Panc1 (cell line): ENCODE measurements around the gene GRIK4. TPM values are rescaled to one million over a fixed set of nuclear protein-coding genes. Genes with fewer than 3 reads are reported as not detected.

ENCODE experiments used
- ATAC-seq: fragments of 200-7000 bp; cut with Tn5 transposase; 2 replicates; pipeline ENCODE4 v1.9.1; 2020; ENCODE audit warnings: mild to moderate bottlenecking, moderate library complexity
- BruUV-seq: library from RNA; stranded (reverse); fragments of 400-500 nt; replicated peaks from 2 replicates; lab custom pipeline; 2021; lab: Mats Ljungman, UMichigan
- CTCF ChIA-PET: fragments of 300-600 bp; sonication (Branson Sonifier 250); formaldehyde crosslinking; loops from one replicate; lab custom pipeline; 2022; ENCODE audit warnings: antibody characterized with exemption; lab: Charles Lee
- POLR2A ChIA-PET: fragments of 300-600 bp; sonication (Branson Sonifier 250); formaldehyde crosslinking; loops from one replicate; lab custom pipeline; 2022; ENCODE audit warnings: antibody characterized with exemption; lab: Charles Lee
- DNase-seq: peaks from one replicate; pipeline ENCODE4 v3.0.0-alpha.2; 2010; ENCODE audit warnings: low read depth, low spot score
- H3K27ac ChIP-seq: 2 replicates; pipeline ENCODE4 v1.5.1; 2011; ENCODE audit warnings: mild to moderate bottlenecking, low read length, inconsistent platforms
- H3K27me3 ChIP-seq: fragments of 200-500 bp; sonication (Bioruptor generic); 2 replicates; pipeline ENCODE4 v1.6.0; 2014; ENCODE audit warnings: low read length, inconsistent platforms; ENCODE audit not compliant: control insufficient read depth, insufficient read depth
- H3K36me3 ChIP-seq: fragments of 200-500 bp; sonication (Bioruptor generic); 2 replicates; pipeline ENCODE4 v1.5.1; 2014; ENCODE audit warnings: inconsistent platforms, mild to moderate bottlenecking, low read length, moderate library complexity; ENCODE audit not compliant: control insufficient read depth, insufficient read depth
- H3K4me1 ChIP-seq: 2 replicates; pipeline ENCODE4 v1.5.1; 2011; ENCODE audit warnings: inconsistent platforms, mild to moderate bottlenecking, low read length, moderate library complexity; ENCODE audit not compliant: control insufficient read depth, insufficient read depth
- H3K4me3 ChIP-seq, 2 experiments: 2 replicates each; pipeline ENCODE4 v1.5.1; 2011 to 2012; ENCODE audit warnings: low read depth in 2 of 2, low read length in 2 of 2, mild to moderate bottlenecking in 2 of 2, inconsistent platforms in 1 of 2, moderate library complexity in 1 of 2
- H3K9me3 ChIP-seq: fragments of 200-500 bp; sonication (Bioruptor generic); 2 replicates; pipeline ENCODE4 v1.5.1; 2014; ENCODE audit warnings: low read depth, mild to moderate bottlenecking, inconsistent platforms, low read length, moderate library complexity; ENCODE audit not compliant: control insufficient read depth, insufficient read depth
- CTCF ChIP-seq: fragments of 450-650 bp; IDR thresholded peaks from 2 replicates; pipeline ENCODE4 v1.5.1; 2017; ENCODE audit warnings: mild to moderate bottlenecking
- POLR2AphosphoS5 ChIP-seq: IDR thresholded peaks from 2 replicates; pipeline ENCODE4 v1.6.1; 2012; ENCODE audit warnings: mild to moderate bottlenecking, low read depth, low read length, moderate library complexity
- REST ChIP-seq, 2 experiments: IDR thresholded peaks; 2 replicates each; pipeline ENCODE4 v1.6.1; 2011 to 2012; ENCODE audit warnings: low read depth in 2 of 2, control low read depth in 1 of 2, low read length in 1 of 2, mild to moderate bottlenecking in 1 of 2, moderate library complexity in 1 of 2; ENCODE audit not compliant: insufficient read depth in 1 of 2
- SIN3A ChIP-seq: IDR thresholded peaks from 2 replicates; pipeline ENCODE4 v1.6.1; 2012; ENCODE audit warnings: low read depth, mild to moderate bottlenecking, low read length, moderate library complexity, borderline replicate concordance; ENCODE audit not compliant: insufficient read depth
- TCF7L2 ChIP-seq: IDR thresholded peaks from 2 replicates; pipeline ENCODE4 v1.6.1; 2011; ENCODE audit warnings: mild to moderate bottlenecking, low read depth, low read length, inconsistent platforms
- in situ Hi-C: cut with HindIII; loops from 2 replicates; pipeline ENCODE4 v1.10.0; 2016; ENCODE audit warnings: low sequenced_read_pairs, low pct_unique_long_range_greater_than_20kb
- intact Hi-C: fragments of 100-400 bp; cut with micrococcal nuclease; formaldehyde crosslinking; loops from one replicate; pipeline ENCODE4 v1.10.0; 2022; ENCODE audit not compliant: unreplicated experiment
- total RNA-seq: library from RNA; stranded (reverse); gene quantifications from one replicate; pipeline ENCODE4 v1.2.1, GENCODE V29; 2021; ENCODE audit not compliant: unreplicated experiment

GRIK4 gene
- total RNA-seq, 1 experiment from 2014 or later = 0.62 TPM

GRCh38 chr11:120543521-120544215 is 32.1 kb downstream of the GRIK4 start:
- POLR2A ChIA-PET = no interaction called here
- BruUV-seq = no TSS peak
- H3K27me3 ChIP-seq = no peaks in the 10 kb centered on the region
- H3K27ac ChIP-seq = no peak overlapping the region
- no peak for ATAC-seq
- no peak for TF ChIP-seq CTCF
- no peak for TF ChIP-seq POLR2AphosphoS5
- TF ChIP-seq REST (IDR thresholded peaks at IDR 0.05; ENCODE audit: insufficient read depth in 1 of 2, low read depth in 2 of 2, low read length in 1 of 2) = no peak
- TF ChIP-seq SIN3A = no peak
- TF ChIP-seq TCF7L2 = no peak
- CTCF ChIA-PET = no interaction called here
- intact Hi-C loops (no loop called here), in situ Hi-C loops (no loop called here)
- H3K4me1 ChIP-seq = peaks cover 7% of the 10 kb centered on the region; the same call in 1 of the 2 replicates
- DNase-seq = no peak
- H3K4me3 ChIP-seq = no peak overlapping the region
- H3K36me3 ChIP-seq = no peaks in the 10 kb centered on the region
- H3K9me3 ChIP-seq = no peaks in the 10 kb centered on the region

GRCh38 chr11:120545813-120546212 is 34.3 kb downstream of the GRIK4 start:
- peaks cover 7% of the 10 kb centered on the region; the same call in 1 of the 2 replicates for H3K4me1 ChIP-seq
- POLR2A ChIA-PET = no interaction called here
- H3K27me3 ChIP-seq = no peaks in the 10 kb centered on the region
- H3K4me3 ChIP-seq = no peak overlapping the region
- H3K36me3 ChIP-seq = no peaks in the 10 kb centered on the region
- in situ Hi-C loops = no loop called here
- H3K27ac ChIP-seq = no peak overlapping the region
- ATAC-seq = no peak
- no peak for DNase-seq
- BruUV-seq = no TSS peak
- CTCF ChIA-PET = no interaction called here
- H3K9me3 ChIP-seq = no peaks in the 10 kb centered on the region
- intact Hi-C loops = no loop called here
- no peak for TF ChIP-seq CTCF
- TF ChIP-seq REST (IDR thresholded peaks at IDR 0.05; ENCODE audit: insufficient read depth in 1 of 2, low read depth in 2 of 2, low read length in 1 of 2) = no peak
- TF ChIP-seq POLR2AphosphoS5 = no peak
- no peak for TF ChIP-seq SIN3A
- no peak for TF ChIP-seq TCF7L2
